GM18505 (cell line): ENCODE data around the gene KRTAP1-4.
"Not testable (repeated sequence)": the region's sequence is repeated elsewhere in the genome, so short reads cannot be mapped to it uniquely, and the experiment has no call there.

Experiments
- ATAC-seq: cut with Tn5 transposase; IDR thresholded peaks from one replicate; pipeline ENCODE4 v1.9.1; 2021; ENCODE audit not compliant: unreplicated experiment
- POLR2A ChIP-seq: IDR thresholded peaks from 4 replicates; pipeline ENCODE4 v1.6.1; 2011; ENCODE audit warnings: borderline replicate concordance; ENCODE audit not compliant: insufficient read depth, insufficient read length; ENCODE audit errors: extremely low read depth

KRTAP1-4 gene

GRCh38 chr17:41029633-41030245, at the start of gene KRTAP1-4:
Gene KRTAP1-4, minus strand, starts transcription at chr17:41030195. Its CDS starts 117 bp downstream, at chr17:41030078.
- TF ChIP-seq POLR2A, result no peak
- ATAC-seq, result no peak

GRCh38 chr17:41076788-41077187, 46.8 kb upstream of the KRTAP1-4 start:
- TF ChIP-seq POLR2A, result no peak
- no peak for ATAC-seq

GRCh38 chr17:41073676-41074075, 43.7 kb upstream of the KRTAP1-4 start:
- no peak for TF ChIP-seq POLR2A
- ATAC-seq, result no peak

GRCh38 chr17:41071606-41072360, 41.8 kb upstream of the KRTAP1-4 start:
- ATAC-seq, result no peak
- TF ChIP-seq POLR2A, result no peak

- ATAC-seq, result no peak
- TF ChIP-seq POLR2A, result no peak
Measured at GRCh38 chr17:41069031-41069430, 39.0 kb upstream of the KRTAP1-4 start.

- TF ChIP-seq POLR2A, result no peak
- no peak for ATAC-seq
Measured at GRCh38 chr17:41067281-41067680, 37.3 kb upstream of the KRTAP1-4 start.

GRCh38 chr17:41065829-41066624, 36.0 kb upstream of the KRTAP1-4 start, which contains the start of gene KRTAP2-4:
Gene KRTAP2-4, minus strand, starts transcription at chr17:41065879. Its CDS starts 34 bp downstream, at chr17:41065845.
- ATAC-seq, result no peak
- TF ChIP-seq POLR2A, result no peak

GRCh38 chr17:41065016-41065689, 35.2 kb upstream of the KRTAP1-4 start:
- not testable (repeated sequence) for ATAC-seq

- ATAC-seq, result no peak
- TF ChIP-seq POLR2A, result no peak
Measured at GRCh38 chr17:41064301-41064700, 34.3 kb upstream of the KRTAP1-4 start.

GRCh38 chr17:41063449-41063848, 33.5 kb upstream of the KRTAP1-4 start:
- no peak for ATAC-seq
- no peak for TF ChIP-seq POLR2A

GRCh38 chr17:41061964-41062363, 32.0 kb upstream of the KRTAP1-4 start:
- TF ChIP-seq POLR2A, result no peak
- ATAC-seq, result no peak

- no peak for ATAC-seq
- no peak for TF ChIP-seq POLR2A
Measured at GRCh38 chr17:41060052-41060604, 30.1 kb upstream of the KRTAP1-4 start, which contains the start of gene KRTAP2-3. Gene KRTAP2-3, minus strand, starts transcription at chr17:41060114. Its CDS starts 64 bp downstream, at chr17:41060050.

- ATAC-seq, result not testable (repeated sequence)
Measured at GRCh38 chr17:41059276-41060051, 29.5 kb upstream of the KRTAP1-4 start.
